EH (cell line): Measurements from ENCODE around the gene KARS1.
A peak's percentile ranks its signal among the peaks of the same experiment; 100 is the strongest.

Experiments used
- DNase-seq: peaks from one replicate; pipeline ENCODE4 v3.0.0-alpha.2; 2015; ENCODE audit warnings: low read depth

Gene KARS1

GRCh38 chr16:75647492-75648264 is at the start of gene KARS1, which contains the start of gene TERF2IP:
TSS of gene KARS1 (minus strand) at chr16:75647665. CDS start at chr16:75647639, 26 bp downstream.
TSS of gene TERF2IP (plus strand) at chr16:75647773. CDS start at chr16:75647883, 110 bp downstream.
- peak; percentile 93 for DNase-seq

GRCh38 chr16:75695708-75696107 is 48.2 kb upstream of the KARS1 start:
- DNase-seq: peak; percentile 4

GRCh38 chr16:75687361-75687760 is 39.9 kb upstream of the KARS1 start:
- no peak for DNase-seq

- DNase-seq: no peak
Observed at GRCh38 chr16:75682308-75682707, 34.8 kb upstream of the KARS1 start.

- peak; percentile 6 for DNase-seq
Observed at GRCh38 chr16:75679366-75679765, 31.9 kb upstream of the KARS1 start.

- no peak for DNase-seq
Observed at GRCh38 chr16:75676909-75677308, 29.4 kb upstream of the KARS1 start, which contains the start of gene CPHXL2. TSS of gene CPHXL2 (minus strand) at chr16:75677009. CDS start at chr16:75676999, 10 bp downstream.

GRCh38 chr16:75667503-75667902 is 20.0 kb upstream of the KARS1 start:
- no peak for DNase-seq

- DNase-seq: no peak
Observed at GRCh38 chr16:75660726-75661302, 13.3 kb upstream of the KARS1 start.

GRCh38 chr16:75660321-75660720 is 12.9 kb upstream of the KARS1 start:
- DNase-seq: no peak

GRCh38 chr16:75658175-75658574 is 10.7 kb upstream of the KARS1 start:
- no peak for DNase-seq

- DNase-seq: peak; percentile 91
Observed at GRCh38 chr16:75653922-75654321, 6.5 kb upstream of the KARS1 start.

GRCh38 chr16:75648265-75649076 is 1.0 kb upstream of the KARS1 start:
- peak; percentile 77 for DNase-seq

- no peak for DNase-seq
Observed at GRCh38 chr16:75647112-75647491, 363 bp downstream of the KARS1 start.

- no peak for DNase-seq
Observed at GRCh38 chr16:75644240-75645012, 3.0 kb downstream of the KARS1 start.

GRCh38 chr16:75640598-75640997 is 6.9 kb downstream of the KARS1 start:
- no peak for DNase-seq

GRCh38 chr16:75635036-75635435 is 12.4 kb downstream of the KARS1 start:
- no peak for DNase-seq

GRCh38 chr16:75632857-75633256 is 14.6 kb downstream of the KARS1 start:
- DNase-seq: no peak

- DNase-seq: no peak
Observed at GRCh38 chr16:75630052-75630451, 17.4 kb downstream of the KARS1 start.

GRCh38 chr16:75629132-75629531 is 18.3 kb downstream of the KARS1 start:
- DNase-seq: no peak

- no peak for DNase-seq
Observed at GRCh38 chr16:75628351-75628750, 19.1 kb downstream of the KARS1 start.

- no peak for DNase-seq
Observed at GRCh38 chr16:75627851-75628250, 19.6 kb downstream of the KARS1 start.

GRCh38 chr16:75626806-75627205 is 20.7 kb downstream of the KARS1 start:
- no peak for DNase-seq
